ENCODE measurements around the gene OS9.
A peak's percentile ranks its signal among the peaks of the same experiment; 100 is the strongest.

OS9 gene

DNA sequence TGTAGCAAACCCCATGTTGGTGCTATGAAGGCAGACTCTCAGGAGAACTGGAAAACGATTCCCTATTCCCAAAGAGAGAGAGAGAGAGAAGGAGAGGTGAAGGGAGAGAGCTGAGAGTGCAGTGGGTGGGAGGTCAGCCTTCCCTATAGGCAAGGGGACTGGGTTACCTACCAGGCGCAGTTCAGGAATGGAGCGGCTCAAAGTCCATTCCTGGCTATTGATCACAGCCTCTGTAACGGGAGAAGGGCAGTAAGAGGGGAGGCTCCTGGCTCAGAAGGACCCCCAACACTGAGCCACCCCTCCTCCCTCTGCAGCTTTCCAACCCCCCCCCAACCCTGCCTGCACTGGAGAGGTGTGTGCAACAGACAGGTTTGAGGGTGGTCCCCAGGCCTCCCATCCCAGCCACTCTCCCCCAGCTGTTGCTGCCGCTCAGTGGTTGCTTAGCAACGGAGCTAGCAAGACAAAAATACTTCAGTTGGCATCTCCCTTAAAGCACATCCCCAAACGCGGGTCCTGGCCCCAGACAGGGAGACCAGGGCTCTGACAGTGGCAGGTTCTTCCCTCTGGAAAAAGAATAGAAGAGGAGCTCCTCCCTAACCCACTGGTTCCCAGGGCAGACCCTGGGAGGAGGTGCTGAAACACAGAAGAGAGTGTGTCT lies 41.4 kb downstream of the OS9 start:
- H3K4me3 ChIP-seq (ENCODE audit: low read length) = no peak overlapping the region
- TF ChIP-seq ZNF274 (IDR thresholded peaks at IDR 0.05; ENCODE audit: low read depth, low read length) = no peak

DNA sequence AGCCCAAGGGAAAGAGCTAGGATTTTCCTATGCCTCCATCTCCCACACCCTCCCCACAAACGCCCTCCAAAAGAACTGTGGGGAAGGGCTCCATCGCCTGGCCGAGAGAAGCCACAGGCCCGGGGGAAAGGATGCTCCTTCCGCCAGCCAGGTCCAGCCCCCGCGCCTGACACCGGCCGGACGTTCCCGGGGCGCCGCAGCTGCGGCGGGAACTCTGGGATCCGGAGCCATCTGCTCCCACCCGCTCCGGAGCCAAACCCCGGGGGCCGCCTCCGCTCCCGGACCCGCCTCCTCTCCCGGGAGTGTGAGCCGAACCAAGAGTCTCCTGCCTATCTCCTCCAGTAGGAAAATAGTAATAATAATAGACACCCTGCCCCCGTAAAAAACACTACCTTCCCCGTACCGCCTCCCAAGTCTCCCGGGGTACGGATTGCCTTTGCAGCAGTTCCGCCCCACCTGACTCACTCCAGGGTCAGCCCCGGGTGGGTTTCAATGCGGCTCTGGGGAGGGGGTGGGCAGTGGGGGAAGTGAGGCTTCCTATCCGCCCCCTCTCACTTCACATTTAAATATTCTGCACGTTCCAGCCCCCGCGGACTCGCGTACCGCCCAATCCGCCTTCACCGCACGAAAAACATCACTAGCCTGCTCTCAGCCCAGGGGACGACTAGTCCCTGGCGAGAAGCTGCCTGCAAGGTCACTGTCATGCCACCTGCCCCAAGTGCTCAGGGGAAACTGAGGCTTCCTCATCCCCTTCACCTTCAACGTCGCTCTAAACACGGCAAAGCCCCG lies 42.2 kb downstream of the OS9 start:
- no peak for TF ChIP-seq ZNF274 (IDR thresholded peaks at IDR 0.05; ENCODE audit: low read depth, low read length)
- no peak overlapping the region for H3K4me3 ChIP-seq (ENCODE audit: low read length)

DNA sequence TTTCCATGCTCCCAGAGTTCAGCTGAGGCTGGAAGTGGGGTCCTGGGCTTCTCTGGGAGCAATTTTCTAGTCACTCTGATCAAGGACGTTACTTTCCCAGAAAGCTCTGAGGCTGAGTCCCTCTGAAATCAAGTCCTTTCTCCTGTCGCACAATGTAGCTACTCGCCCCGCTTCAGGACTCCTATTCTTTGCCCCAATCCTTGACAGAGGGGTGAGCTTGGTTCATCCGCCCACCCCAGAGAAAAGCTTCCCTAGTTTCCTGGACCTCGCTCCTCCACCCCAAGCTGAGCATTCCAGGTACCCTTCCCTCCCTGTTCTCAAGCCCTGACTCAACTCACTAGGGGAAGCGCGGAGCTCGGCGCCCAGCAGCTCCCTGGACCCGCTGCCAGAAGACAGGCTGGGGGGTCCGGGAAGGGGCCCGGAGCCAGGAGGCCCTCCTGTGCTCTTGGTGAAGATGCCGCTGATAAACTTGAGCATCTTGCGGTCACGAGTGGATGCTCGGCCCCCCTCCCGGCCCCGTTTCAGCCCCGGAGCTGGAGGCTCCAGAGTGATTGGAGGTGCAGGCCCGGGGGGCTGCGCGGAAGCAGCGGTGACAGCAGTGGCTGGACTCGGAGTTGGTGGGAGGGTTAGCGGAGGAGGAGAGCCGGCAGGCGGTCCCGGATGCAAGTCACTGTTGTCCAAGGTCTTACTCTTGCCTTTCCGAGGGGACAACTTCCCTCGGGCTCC lies 43.0 kb downstream of the OS9 start:
- no peak for TF ChIP-seq ZNF274 (IDR thresholded peaks at IDR 0.05; ENCODE audit: low read depth, low read length)
- no peak overlapping the region for H3K4me3 ChIP-seq (ENCODE audit: low read length)

DNA sequence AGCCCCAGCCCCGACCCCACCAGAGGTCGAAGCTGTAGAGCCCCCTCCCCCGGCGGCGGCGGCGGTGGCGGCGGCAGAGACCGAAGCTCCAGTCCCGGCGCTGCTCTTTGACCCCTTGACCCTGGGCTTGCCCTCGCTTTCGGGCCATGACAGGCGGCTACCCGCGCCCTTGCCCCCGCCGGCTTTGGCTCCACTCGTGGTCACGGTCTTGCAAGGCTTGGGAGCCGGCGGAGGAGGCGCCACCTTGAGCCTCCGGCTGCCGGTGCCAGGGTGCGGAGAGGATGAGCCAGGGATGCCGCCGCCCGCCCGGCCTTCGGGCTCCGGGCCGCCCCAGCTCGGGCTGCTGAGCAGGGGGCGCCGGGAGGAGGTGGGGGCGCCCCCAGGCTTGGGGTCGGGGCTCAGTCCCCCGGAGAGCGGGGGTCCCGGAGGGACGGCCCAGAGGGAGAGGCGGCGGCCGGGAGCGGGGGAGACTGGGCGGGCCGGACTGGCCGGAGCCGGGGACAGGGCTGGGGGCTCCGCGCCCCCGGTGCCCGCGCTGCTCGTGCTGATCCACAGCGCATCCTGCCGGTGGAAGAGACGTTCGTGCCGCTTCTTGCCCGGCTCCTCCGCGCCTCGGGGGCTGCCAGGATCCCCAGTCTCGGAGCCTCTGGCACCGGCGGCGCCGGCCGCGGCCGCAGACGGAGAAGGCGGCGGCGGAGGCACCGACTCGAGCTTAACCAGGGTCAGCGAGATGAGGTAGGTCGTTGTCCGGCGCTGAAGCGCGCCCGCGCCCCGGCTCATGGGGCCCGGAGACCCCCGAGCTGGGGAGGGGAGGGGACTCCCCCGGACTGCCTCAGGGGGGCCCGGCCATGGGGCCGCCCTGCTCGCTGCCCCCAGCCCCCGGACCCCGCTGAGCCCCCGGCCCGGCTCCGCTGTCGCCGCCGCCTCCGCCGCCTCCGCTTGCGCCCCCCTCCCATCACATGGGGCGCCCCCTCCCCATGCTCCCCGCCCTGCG lies 43.8 kb downstream of the OS9 start:
- TF ChIP-seq ZNF274 (IDR thresholded peaks at IDR 0.05; ENCODE audit: low read depth, low read length) = no peak

DNA sequence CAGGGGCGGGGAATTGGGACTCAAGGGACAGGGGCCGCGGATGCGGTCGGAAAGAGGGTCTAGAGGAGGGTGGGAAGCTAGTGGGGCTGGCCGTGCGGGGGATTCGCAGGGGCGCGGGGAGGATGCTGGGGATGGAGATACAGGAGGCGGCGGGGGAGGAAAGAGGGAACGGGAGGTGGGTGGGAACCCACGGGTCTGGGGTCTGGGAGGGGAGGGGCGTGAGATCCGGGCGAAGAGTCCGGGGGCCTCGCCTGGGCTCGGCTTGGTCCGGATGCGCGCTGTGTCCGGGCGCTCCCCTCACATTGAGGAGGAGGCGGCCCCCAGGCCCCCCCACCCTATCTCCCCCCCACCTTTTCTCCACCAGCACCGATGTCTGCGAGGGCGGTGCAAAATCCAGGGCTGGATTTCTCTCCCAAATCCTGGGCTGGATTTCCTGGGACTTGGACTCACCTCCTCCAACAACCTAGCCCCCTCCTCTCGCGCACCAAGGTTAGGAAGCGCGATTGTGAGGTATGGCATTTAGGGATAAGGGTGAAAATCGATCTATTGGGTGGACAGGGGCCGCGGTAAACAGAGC lies 44.8 kb downstream of the OS9 start, which contains the start of gene AGAP2:
AGAP2 (minus strand) TSS at position 82 of the 577 bp plus-strand sequence. CDS start 496 bp downstream, outside the sequence.
- no peak for TF ChIP-seq ZNF274 (IDR thresholded peaks at IDR 0.05; ENCODE audit: low read depth, low read length)
- H3K4me3 ChIP-seq (ENCODE audit: low read length) = no peak within 1 kb of the TSS

More for the DNA sequence above, 43.8 kb downstream of the OS9 start:
- H3K4me3 ChIP-seq (ENCODE audit: low read length) = no peak overlapping the region

DNA sequence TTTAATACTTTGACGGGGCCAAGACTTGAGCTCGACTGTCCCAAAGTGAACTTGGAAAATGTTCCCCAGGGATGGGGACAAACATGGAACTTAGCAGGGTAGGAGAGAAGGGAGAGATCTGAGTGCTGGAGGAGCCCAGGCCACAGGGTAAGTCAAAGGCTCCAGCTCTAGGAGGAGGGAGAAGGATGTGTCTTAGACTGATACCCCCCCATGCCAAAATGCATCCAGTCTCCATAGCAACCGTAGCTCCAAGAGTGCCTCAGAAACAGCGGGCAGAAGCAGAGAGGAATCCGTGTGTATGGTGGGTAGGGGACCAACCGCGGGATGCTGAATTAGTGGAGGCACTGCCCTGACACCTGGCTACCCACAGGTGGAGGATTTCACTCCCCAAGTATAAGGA lies 45.5 kb downstream of the OS9 start:
- H3K4me3 ChIP-seq (ENCODE audit: low read length) = no peak overlapping the region
- TF ChIP-seq ZNF274 (IDR thresholded peaks at IDR 0.05; ENCODE audit: low read depth, low read length) = no peak

DNA sequence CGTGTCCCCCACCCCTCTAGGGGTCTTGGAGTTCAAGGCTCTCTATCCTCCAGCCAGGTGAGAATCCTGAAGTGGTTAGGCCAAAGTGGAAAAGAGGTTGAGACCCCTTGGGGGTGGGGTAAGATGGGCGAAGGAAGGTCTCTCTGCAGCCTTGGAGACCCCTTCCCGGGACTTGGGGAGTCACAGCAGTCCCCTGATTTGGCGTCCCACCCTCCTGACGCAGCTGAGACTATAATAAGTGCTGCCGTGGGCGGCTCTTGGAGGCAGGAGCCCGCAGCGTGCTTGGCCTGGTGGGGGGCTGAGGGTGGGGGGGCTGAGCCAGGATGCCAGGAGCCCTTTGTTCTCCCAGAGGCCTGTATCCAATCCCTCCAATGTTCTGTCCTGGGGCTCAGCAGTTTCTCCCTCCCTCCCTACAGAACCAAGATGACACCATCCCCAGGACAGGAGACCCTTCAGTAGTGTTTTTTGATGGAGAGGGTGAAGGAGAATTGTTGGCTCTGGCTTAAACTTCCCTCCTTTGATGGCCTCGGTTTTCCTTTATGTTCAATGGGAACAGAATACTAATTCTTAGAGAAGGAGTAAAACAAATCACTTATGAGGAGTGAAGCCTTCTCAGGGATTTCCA lies 46.1 kb downstream of the OS9 start:
- no peak overlapping the region for H3K4me3 ChIP-seq (ENCODE audit: low read length)
- TF ChIP-seq ZNF274 (IDR thresholded peaks at IDR 0.05; ENCODE audit: low read depth, low read length) = no peak

DNA sequence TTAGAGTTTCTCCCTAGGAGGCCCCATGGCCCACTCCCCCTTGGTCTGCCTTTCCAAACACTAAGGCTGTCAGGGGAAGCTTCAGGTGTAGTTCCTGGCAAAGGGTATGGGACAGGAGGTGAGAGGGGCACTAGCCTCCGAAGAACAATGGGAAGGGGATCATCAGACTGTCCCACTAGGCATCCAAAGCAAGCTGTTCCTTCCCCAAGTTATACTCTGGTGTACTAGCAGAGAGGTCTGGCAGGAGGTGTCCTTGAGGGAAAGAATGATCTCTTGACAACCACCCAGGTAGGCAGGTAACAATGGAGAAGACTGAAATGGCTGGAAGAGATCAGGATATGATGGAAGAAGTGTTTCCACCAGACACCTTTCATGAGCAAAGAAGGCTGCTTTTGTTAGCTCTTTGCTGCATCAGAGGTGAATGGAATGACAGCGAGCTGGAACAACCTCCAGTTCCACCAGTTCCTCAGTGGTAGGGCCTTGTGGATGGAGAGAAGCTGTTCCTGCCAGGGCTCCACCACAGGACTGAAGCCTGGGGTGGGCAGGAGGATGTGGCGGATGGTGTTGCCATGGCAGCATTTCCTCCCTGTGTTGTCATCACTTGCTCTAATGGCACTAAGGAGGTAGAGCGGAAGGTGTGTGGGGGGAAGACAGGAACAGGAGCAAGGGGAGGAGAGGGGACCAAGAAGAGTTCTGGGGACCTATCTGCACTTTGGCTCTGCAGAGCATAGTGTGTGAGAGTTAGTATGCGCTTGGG lies 46.9 kb downstream of the OS9 start:
- TF ChIP-seq ZNF274 (IDR thresholded peaks at IDR 0.05; ENCODE audit: low read depth, low read length) = no peak
- H3K4me3 ChIP-seq (ENCODE audit: low read length) = peak overlapping the region; percentile 60; the same call in 1 of the 2 replicates

DNA sequence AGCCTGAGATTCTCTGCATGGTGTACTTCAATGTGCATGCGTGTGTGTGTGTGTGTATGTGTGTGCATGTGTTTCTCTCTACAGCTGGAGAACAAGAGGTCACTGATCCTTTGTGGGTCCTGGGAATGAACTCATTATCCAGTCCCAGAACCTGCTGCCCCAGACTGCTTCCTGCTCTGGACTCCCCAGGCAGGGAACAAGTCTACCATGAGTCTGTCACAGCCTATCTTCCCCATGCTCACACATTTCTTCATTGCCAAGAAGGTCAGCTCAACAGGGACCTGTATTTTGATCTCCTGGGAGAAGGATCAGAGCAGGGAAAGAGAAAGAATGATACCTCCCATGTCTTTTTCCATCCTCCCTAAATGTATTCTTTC lies 47.5 kb downstream of the OS9 start:
- TF ChIP-seq ZNF274 (IDR thresholded peaks at IDR 0.05; ENCODE audit: low read depth, low read length) = no peak
- H3K4me3 ChIP-seq (ENCODE audit: low read length) = peak overlapping the region; percentile 60

DNA sequence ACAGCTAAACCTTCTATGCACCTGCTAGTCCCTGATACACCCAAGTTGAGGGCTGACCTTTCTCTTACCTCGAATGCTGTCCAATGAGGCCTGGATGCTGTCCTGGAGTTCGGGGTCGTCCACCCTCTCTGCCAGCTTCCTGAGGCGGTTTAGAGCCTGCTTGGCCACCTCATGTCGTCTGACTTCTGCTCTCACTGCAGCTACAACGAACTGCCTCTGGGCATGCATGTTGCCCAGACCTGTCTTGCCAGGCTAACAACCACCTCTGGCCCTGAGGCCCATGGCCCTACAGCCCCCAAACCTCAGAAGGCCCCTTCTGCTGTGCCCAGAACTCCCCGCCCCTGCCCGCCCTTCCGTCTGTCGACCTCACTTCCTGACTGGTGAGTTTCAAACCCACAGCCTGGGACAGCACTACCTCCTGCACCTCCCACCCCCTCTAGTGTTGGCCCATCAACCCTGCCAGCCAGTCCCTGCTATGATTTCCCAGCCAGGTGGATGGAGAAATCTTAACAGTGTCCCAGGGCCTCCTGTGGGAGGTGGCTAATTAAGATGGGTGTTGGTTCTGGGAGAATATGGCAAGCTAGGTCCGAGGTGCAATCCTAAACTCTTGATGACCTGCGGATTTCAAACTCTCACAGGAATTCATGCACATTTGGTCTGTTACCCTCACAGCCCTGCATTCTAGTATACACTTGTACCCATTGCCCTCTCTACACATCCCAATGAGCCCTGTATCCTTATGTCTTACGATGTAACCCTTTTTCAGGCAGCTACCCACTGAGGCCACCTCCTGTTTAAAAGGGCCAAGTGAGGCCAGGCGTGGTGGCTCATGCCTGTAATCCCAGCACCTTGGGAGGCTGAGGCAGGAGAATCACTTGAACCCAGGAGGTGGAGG lies 48.2 kb downstream of the OS9 start:
- peak overlapping the region; percentile 60 for H3K4me3 ChIP-seq (ENCODE audit: low read length)
- no peak for TF ChIP-seq ZNF274 (IDR thresholded peaks at IDR 0.05; ENCODE audit: low read depth, low read length)

DNA sequence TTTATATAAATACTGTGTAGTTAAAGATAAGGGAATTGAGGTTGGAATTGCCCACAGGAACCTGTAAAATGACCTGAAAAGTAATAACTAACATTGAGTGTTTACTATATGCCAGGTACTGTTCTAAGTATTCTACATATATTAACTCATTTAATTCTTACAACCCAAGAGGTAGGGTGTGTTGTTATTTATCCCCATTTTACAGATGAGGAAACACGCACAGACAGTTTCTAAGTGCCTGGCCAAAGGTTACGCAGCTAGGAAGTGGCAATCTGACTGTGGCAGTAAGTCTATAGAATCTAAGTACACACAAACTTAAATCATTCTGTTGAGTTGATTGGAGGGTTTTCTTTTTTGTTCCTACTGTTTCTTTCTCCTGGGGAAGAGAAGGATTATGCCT lies 49.8 kb downstream of the OS9 start:
- no peak for TF ChIP-seq ZNF274 (IDR thresholded peaks at IDR 0.05; ENCODE audit: low read depth, low read length)
- no peak overlapping the region; the same call in 1 of the 2 replicates for H3K4me3 ChIP-seq (ENCODE audit: low read length)

Data from GM08714 (cell line).